Gastroesophageal sphincter (tissue), 4 donors: ENCODE measurements around the gene BAIAP2. TPM values are rescaled to one million over a fixed set of nuclear protein-coding genes. Genes with fewer than 3 reads are reported as not detected.

ENCODE experiments used
- ATAC-seq: fragments of 150-250 bp; one replicate; pipeline ENCODE4 v1.9.1; 2016; ENCODE audit warnings: mild to moderate bottlenecking, moderate library complexity
- H3K27ac ChIP-seq, 4 donors: fragments of 200-600 bp; sonication (generic) in 3 of 4; 1 replicate in 3 of 4; 2 replicates in 1 of 4; pipeline ENCODE4 v1.5.1; 2016 to 2019
- H3K27me3 ChIP-seq: fragments of 200-600 bp; sonication (generic); one replicate; pipeline ENCODE4 v1.5.1; 2019
- H3K36me3 ChIP-seq, 2 donors: fragments of 200-600 bp; sonication (generic); one replicate each; pipeline ENCODE4 v1.5.1; 2019; ENCODE audit warnings: control low read depth in 1 of 2
- H3K4me1 ChIP-seq, 3 donors: fragments of 200-600 bp; sonication (generic); 1 replicate in 2 of 3; 2 replicates in 1 of 3; pipeline ENCODE4 v1.5.1; 2016 to 2019; ENCODE audit warnings: control low read depth in 2 of 3
- H3K4me3 ChIP-seq, 2 donors: fragments of 200-600 bp; sonication (generic); one replicate each; pipeline ENCODE4 v1.5.1; 2019; ENCODE audit warnings: mild to moderate bottlenecking in 1 of 2, moderate library complexity in 1 of 2
- H3K9me3 ChIP-seq, 3 donors: fragments of 200-600 bp; sonication (generic); one replicate each; pipeline ENCODE4 v1.5.1; 2017 to 2019; ENCODE audit warnings: control low read depth in 2 of 3
- EP300 ChIP-seq: sonication (generic); formaldehyde crosslinking; IDR thresholded peaks from one replicate; pipeline ENCODE4 v1.6.1; 2017; ENCODE audit warnings: antibody characterized with exemption, mild to moderate bottlenecking
- POLR2A ChIP-seq, 2 donors: fragments of 450-650 bp; IDR thresholded peaks; one replicate each; pipeline ENCODE4 v1.6.1; 2017; ENCODE audit warnings: antibody characterized with exemption in 2 of 2, mild to moderate bottlenecking in 2 of 2, moderate library complexity in 1 of 2
- POLR2AphosphoS5 ChIP-seq: sonication (generic); formaldehyde crosslinking; IDR thresholded peaks from one replicate; pipeline ENCODE4 v1.6.1; 2017; ENCODE audit warnings: antibody characterized with exemption
- WGBS, 2 donors: methylation state at CpG; one replicate each; pipeline ENCODE4 v1.1.5; 2018; ENCODE audit warnings: low coverage in 1 of 2; 5-methylcytosine and 5-hydroxymethylcytosine counted together
- total RNA-seq, 4 donors: library from RNA; depleted of rRNA; stranded (reverse); fragments of >200 nt; gene quantifications; one replicate each; pipeline ENCODE4 v1.1.0, GENCODE V29; 2016
- TF ChIP-seq, protein P1 (sequence below), 4 experiments: fragments of 200-600 bp in 2 of 4; fragments of 450-650 bp in 2 of 4; sonication (generic) in 1 of 4; IDR thresholded peaks; one replicate each; pipeline ENCODE4 v1.5.1; 2017 to 2019; ENCODE audit warnings: antibody characterized with exemption in 4 of 4, mild to moderate bottlenecking in 2 of 4, moderate library complexity in 2 of 4

BAIAP2 gene
- total RNA-seq, 4 donors from 2014 or later, result 32.7 to 54.9 (median 40.6) TPM

DNA sequence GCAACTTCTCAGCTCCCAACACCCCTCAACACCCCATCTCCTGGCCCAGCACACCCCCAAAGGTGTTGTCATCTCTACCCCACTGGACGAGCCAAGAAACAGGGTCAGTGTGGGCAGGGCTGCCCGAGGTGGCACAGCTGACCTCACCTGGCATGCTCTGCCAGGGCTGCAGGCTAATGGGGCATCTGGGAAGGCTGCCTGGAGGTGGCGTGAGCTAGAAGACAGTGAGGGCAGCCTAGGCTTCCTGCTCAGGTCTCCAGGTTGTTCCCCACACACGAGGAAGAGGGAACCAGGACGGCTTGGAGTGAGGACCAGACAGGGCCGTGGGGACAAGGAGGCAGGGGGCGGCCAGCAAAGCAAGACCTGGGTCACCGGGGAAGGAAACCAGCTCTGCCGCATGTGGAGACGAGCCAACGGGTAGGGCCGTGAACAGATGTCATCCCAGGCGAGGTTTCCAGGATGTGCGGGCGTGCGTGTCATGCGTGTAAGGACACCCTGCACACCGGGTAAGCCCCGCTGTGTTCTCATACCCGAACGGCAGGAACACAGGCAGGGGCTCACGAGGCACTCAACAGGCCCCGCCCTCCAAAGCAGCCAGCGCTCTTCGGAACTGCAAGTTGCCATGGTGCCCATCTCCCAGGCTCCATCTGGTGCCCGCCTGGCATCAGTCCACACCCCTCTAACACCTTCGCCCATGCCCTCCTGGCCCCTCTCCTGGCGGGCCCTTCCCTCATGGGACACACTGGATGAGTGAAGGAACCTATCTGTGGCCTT lies 100.7 kb downstream of the BAIAP2 start:
- no peaks in the 10 kb centered on the region for H3K27me3 ChIP-seq
- H3K4me1 ChIP-seq, result peaks cover 0 to 12% (median 0%) of the 10 kb centered on the region in 3 donors
- H3K36me3 ChIP-seq, result no peaks in the 10 kb centered on the region
- WGBS, 2 donors, result 73% methylated on average over 3 to 5 of the region's 28 CpGs
- no peak overlapping the region for H3K27ac ChIP-seq
- H3K9me3 ChIP-seq, result no peaks in the 10 kb centered on the region
- no peak for ATAC-seq
- TF ChIP-seq POLR2A (IDR thresholded peaks at IDR 0.05) (no peak), EP300 (no peak), POLR2AphosphoS5 (no peak)
- TF ChIP-seq, protein P1, sequence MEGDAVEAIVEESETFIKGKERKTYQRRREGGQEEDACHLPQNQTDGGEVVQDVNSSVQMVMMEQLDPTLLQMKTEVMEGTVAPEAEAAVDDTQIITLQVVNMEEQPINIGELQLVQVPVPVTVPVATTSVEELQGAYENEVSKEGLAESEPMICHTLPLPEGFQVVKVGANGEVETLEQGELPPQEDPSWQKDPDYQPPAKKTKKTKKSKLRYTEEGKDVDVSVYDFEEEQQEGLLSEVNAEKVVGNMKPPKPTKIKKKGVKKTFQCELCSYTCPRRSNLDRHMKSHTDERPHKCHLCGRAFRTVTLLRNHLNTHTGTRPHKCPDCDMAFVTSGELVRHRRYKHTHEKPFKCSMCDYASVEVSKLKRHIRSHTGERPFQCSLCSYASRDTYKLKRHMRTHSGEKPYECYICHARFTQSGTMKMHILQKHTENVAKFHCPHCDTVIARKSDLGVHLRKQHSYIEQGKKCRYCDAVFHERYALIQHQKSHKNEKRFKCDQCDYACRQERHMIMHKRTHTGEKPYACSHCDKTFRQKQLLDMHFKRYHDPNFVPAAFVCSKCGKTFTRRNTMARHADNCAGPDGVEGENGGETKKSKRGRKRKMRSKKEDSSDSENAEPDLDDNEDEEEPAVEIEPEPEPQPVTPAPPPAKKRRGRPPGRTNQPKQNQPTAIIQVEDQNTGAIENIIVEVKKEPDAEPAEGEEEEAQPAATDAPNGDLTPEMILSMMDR (IDR thresholded peaks at IDR 0.05), result no peak
- H3K4me3 ChIP-seq, result no peak overlapping the region

DNA sequence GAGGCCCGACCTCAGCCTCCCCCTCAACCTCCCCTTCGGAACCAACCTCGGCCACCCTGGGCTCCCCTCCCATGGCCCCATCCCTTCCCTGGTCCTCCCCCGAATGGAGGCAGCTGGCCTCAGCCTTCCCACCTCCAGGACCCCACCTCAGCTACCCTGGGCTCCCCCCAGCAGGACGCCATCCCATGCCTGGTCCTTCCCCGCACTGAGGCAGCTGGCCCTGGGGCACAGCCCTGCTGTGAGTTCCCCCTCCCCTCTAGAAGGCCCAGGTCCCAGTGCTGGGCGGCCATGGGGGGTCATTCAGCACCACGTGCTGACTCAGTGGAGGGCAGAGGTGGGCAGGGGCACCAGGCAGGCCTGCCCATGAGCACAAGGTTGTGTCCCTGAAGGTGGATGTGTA lies 101.4 kb downstream of the BAIAP2 start:
- Histone ChIP-seq H3K27me3 (no peaks in the 10 kb centered on the region), H3K36me3 (no peaks in the 10 kb centered on the region), H3K4me3 (no peak overlapping the region), H3K9me3 (no peaks in the 10 kb centered on the region), H3K4me1 (peaks cover 0 to 12% (median 0%) of the 10 kb centered on the region in 3 donors), H3K27ac (no peak overlapping the region)
- no CpG with 5 or more reads among the region's 8 CpGs for WGBS, 2 donors
- TF ChIP-seq, protein P1 (IDR thresholded peaks at IDR 0.05), result no peak
- TF ChIP-seq POLR2A (IDR thresholded peaks at IDR 0.05) (no peak), POLR2AphosphoS5 (no peak), EP300 (no peak)
- ATAC-seq, result no peak

DNA sequence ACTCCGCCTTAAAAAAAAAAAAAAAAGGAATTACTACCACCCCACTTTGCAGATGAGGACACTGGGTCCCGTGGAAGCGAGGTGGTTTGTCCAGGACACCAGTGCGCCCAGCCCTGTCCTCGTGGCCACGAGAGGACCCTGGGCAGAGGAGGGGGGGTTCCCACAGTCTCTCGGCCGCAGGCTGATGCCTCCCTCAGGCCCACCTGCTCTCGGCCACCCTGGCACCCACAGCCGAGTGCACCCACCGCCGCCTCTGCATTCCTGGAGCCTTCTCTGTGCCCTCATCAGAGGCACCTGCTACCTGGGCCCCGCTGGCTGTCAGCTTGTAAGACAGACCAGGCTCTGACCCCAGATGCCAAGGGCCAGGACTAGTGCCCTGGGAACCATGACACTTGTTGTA lies 102.3 kb downstream of the BAIAP2 start:
- no peak overlapping the region for H3K27ac ChIP-seq
- TF ChIP-seq POLR2AphosphoS5, result no peak
- no peak for TF ChIP-seq EP300
- TF ChIP-seq, protein P1 (IDR thresholded peaks at IDR 0.05), result no peak
- TF ChIP-seq POLR2A (IDR thresholded peaks at IDR 0.05), result no peak

DNA sequence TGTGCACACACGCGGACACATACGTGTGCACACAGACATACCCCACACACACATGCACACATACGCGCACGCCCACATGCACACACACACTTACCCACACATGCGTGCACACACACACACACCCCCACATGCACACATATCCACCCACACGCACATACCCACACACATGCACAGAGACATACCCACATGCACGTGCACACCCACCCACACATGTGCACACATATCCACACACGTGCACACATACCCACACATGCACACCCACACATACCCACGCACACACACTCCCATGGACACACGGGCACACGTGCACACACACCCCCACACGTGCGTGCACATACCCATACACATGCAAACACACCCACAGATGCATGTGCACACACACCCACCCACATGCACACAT lies 103.1 kb downstream of the BAIAP2 start:
- Histone ChIP-seq H3K27me3 (no peaks in the 10 kb centered on the region), H3K4me1 (peaks cover 0 to 21% (median 3%) of the 10 kb centered on the region in 3 donors), H3K36me3 (no peaks in the 10 kb centered on the region), H3K4me3 (no peak overlapping the region), H3K9me3 (no peaks in the 10 kb centered on the region), H3K27ac (no peak overlapping the region)
- no peak for TF ChIP-seq POLR2A (IDR thresholded peaks at IDR 0.05)
- no peak for TF ChIP-seq POLR2AphosphoS5
- TF ChIP-seq, protein P1 (IDR thresholded peaks at IDR 0.05), result no peak
- no peak for TF ChIP-seq EP300
- ATAC-seq, result no peak
- whole genome bisulfite sequencing, 2 donors, result 87 to 95% methylated on average over 7 to 14 of the region's 15 CpGs

More for the DNA sequence above, 102.3 kb downstream of the BAIAP2 start:
- H3K27me3 ChIP-seq, result no peaks in the 10 kb centered on the region
- H3K4me1 ChIP-seq, result peaks cover 0 to 14% (median 0%) of the 10 kb centered on the region in 3 donors
- H3K36me3 ChIP-seq, result no peaks in the 10 kb centered on the region
- H3K9me3 ChIP-seq, result no peaks in the 10 kb centered on the region
- 20% methylated on average over 1 of the region's 13 CpGs; no CpG with 5 or more reads in 1 of the 2 donors for WGBS, 2 donors
- no peak for ATAC-seq
- no peak overlapping the region for H3K4me3 ChIP-seq

DNA sequence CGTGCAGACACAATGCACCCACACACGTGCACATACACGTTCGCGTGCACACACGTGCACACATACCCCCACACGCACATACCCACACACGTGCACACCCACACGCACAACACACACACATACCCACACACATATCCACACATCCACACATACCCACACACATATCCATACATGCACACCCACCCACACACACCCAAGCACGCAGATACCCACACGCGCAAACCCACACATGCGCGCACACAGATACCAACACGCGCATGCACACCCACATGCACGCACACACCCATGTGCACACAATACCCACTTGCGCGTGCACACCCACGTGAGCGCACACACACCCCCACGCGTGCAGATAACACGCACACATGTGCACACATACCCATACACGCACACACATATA lies 103.5 kb downstream of the BAIAP2 start:
- no peaks in the 10 kb centered on the region for H3K36me3 ChIP-seq
- ATAC-seq, result no peak

More for the DNA sequence above, 103.5 kb downstream of the BAIAP2 start:
- Histone ChIP-seq H3K9me3 (no peaks in the 10 kb centered on the region), H3K4me3 (no peak overlapping the region), H3K4me1 (peaks cover 0 to 19% (median 4%) of the 10 kb centered on the region in 3 donors), H3K27ac (no peak overlapping the region), H3K27me3 (no peaks in the 10 kb centered on the region)
- TF ChIP-seq EP300 (no peak), POLR2AphosphoS5 (no peak), POLR2A (IDR thresholded peaks at IDR 0.05) (no peak)
- TF ChIP-seq, protein P1 (IDR thresholded peaks at IDR 0.05), result no peak
- WGBS, 2 donors, result 90 to 93% methylated on average over 24 to 25 of the region's 25 CpGs
